ENCODE results near the gene STX1B.

DNA sequence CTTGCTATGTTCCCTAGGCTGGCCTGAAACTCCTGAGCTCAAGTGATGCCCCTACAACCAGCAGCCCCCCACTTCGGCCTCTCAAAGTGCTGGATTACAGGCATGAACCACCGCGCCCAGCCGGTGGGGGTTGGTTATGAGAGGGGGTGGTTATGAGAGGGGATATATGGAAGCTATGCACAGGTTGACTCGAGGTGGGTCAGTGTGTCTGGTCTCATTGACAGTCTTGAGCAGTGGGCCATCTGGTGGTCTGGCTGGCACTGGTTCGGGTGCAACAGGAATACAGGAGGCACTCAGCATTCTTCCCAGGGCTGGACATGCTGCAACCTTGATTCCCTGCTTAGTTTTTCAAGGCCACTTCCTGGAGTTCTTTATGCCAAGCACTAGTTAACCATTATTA lies 5.6 kb upstream of the STX1B start:
- TF ChIP-seq, protein P1, sequence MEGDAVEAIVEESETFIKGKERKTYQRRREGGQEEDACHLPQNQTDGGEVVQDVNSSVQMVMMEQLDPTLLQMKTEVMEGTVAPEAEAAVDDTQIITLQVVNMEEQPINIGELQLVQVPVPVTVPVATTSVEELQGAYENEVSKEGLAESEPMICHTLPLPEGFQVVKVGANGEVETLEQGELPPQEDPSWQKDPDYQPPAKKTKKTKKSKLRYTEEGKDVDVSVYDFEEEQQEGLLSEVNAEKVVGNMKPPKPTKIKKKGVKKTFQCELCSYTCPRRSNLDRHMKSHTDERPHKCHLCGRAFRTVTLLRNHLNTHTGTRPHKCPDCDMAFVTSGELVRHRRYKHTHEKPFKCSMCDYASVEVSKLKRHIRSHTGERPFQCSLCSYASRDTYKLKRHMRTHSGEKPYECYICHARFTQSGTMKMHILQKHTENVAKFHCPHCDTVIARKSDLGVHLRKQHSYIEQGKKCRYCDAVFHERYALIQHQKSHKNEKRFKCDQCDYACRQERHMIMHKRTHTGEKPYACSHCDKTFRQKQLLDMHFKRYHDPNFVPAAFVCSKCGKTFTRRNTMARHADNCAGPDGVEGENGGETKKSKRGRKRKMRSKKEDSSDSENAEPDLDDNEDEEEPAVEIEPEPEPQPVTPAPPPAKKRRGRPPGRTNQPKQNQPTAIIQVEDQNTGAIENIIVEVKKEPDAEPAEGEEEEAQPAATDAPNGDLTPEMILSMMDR (conservative IDR thresholded peaks at IDR 0.05; ENCODE audit: low read length): peak; percentile 34
- no peak for TF ChIP-seq EZH2phosphoT487 (IDR thresholded peaks at IDR 0.05; ENCODE audit: borderline replicate concordance)
